Fibroblast of lung (primary cell): ENCODE measurements around the gene PAX2. TPM values are rescaled to one million over a fixed set of nuclear protein-coding genes. Genes with fewer than 3 reads are reported as not detected.
A peak's percentile ranks its signal among the peaks of the same experiment; 100 is the strongest.

ENCODE experiments used
- DNase-seq, 2 donors: peaks; one replicate each; pipeline versions ENCODE4 v3.0.0 to v3.0.0-alpha.2; 2010; ENCODE audit warnings: low read depth in 2 of 2
- H2AFZ ChIP-seq: 2 replicates; pipeline ENCODE4 v1.5.1; 2012; ENCODE audit warnings: low read length, control low read depth, inconsistent platforms
- H3K27ac ChIP-seq: 2 replicates; pipeline ENCODE4 v1.5.1; 2011; ENCODE audit warnings: low read length, control low read depth; ENCODE audit not compliant: insufficient read depth
- H3K27me3 ChIP-seq: 2 replicates; pipeline ENCODE4 v1.5.1; 2011; ENCODE audit warnings: mild to moderate bottlenecking, low read length; ENCODE audit not compliant: control insufficient read depth, insufficient read depth
- H3K36me3 ChIP-seq: 2 replicates; pipeline ENCODE4 v1.5.1; 2011; ENCODE audit warnings: low read length; ENCODE audit not compliant: control insufficient read depth, insufficient read depth
- H3K4me1 ChIP-seq: 2 replicates; pipeline ENCODE4 v1.5.1; 2011; ENCODE audit warnings: low read length; ENCODE audit not compliant: control insufficient read depth, insufficient read depth; ENCODE audit errors: extremely low read depth
- H3K4me2 ChIP-seq: 2 replicates; pipeline ENCODE4 v1.5.1; 2011; ENCODE audit warnings: low read length, control low read depth; ENCODE audit not compliant: insufficient read depth; ENCODE audit errors: extremely low read depth
- H3K4me3 ChIP-seq, 4 experiments: fragments of 200-600 bp in 1 of 4; sonication (generic) in 1 of 4; replicated peaks in 1 of 4; 2 replicates each; pipeline ENCODE4 v1.5.1; 2011 to 2016; ENCODE audit warnings: low read length in 4 of 4, low read depth in 3 of 4, mild to moderate bottlenecking in 3 of 4, control low read depth in 2 of 4, inconsistent platforms in 1 of 4, mixed read lengths in 1 of 4; ENCODE audit not compliant: insufficient read depth in 1 of 4; ENCODE audit errors: control extremely low read depth in 1 of 4
- H3K79me2 ChIP-seq: 2 replicates; pipeline ENCODE4 v1.5.1; 2012; ENCODE audit warnings: mild to moderate bottlenecking, low read length, inconsistent platforms; ENCODE audit not compliant: control insufficient read depth, insufficient read depth
- H3K9ac ChIP-seq: 2 replicates; pipeline ENCODE4 v1.5.1; 2011; ENCODE audit warnings: mild to moderate bottlenecking, low read length, control low read depth; ENCODE audit not compliant: insufficient read depth
- H3K9me3 ChIP-seq: 2 replicates; pipeline ENCODE4 v1.5.1; 2012; ENCODE audit warnings: low read depth, low read length; ENCODE audit not compliant: control insufficient read depth, insufficient read depth
- H4K20me1 ChIP-seq: 2 replicates; pipeline ENCODE4 v1.5.1; 2011; ENCODE audit warnings: low read length; ENCODE audit not compliant: control insufficient read depth, insufficient read depth; ENCODE audit errors: extremely low read depth
- CTCF ChIP-seq, 2 donors: IDR thresholded peaks in 1 of 2; conservative IDR thresholded peaks in 1 of 2; 1 replicate in 1 of 2; 2 replicates in 1 of 2; pipeline ENCODE4 v1.5.1; 2011 to 2012; ENCODE audit warnings: low read length in 2 of 2, control low read depth in 1 of 2, inconsistent platforms in 1 of 2, low read depth in 1 of 2, mild to moderate bottlenecking in 1 of 2
- EZH2 ChIP-seq: IDR thresholded peaks from 2 replicates; pipeline ENCODE4 v1.5.1; 2012; ENCODE audit warnings: low read length, control low read depth, mild to moderate bottlenecking; ENCODE audit errors: missing control alignments
- polyA plus RNA-seq, 2 donors: library from polyadenylated mRNA; depleted of rRNA in 1 of 2; stranded (reverse) in 1 of 2; unstranded in 1 of 2; fragments of >200 nt; gene quantifications; 2 replicates each; pipeline ENCODE4 v1.2.1, GENCODE V29; 2011 to 2012; ENCODE audit warnings: missing spikeins in 1 of 2
- total RNA-seq: library from RNA; depleted of rRNA; stranded (reverse); fragments of >200 nt; gene quantifications from 2 replicates; pipeline ENCODE4 v1.2.1, GENCODE V29; 2014

PAX2 gene
- total and polyA plus RNA-seq, 2 donors (not counting 1 experiment from before 2014, with no cell fraction given): not detected

GRCh38 chr10:100713049-100713858 is 32.1 kb upstream of the PAX2 start:
- Histone ChIP-seq H3K4me3 (no peak overlapping the region), H4K20me1 (no peaks in the 10 kb centered on the region), H3K36me3 (no peaks in the 10 kb centered on the region), H3K4me2 (no peak overlapping the region), H3K79me2 (no peaks in the 10 kb centered on the region), H3K27me3 (peaks cover 45% of the 10 kb centered on the region), H3K27ac (no peak overlapping the region), H3K9me3 (no peaks in the 10 kb centered on the region), H2AFZ (no peak overlapping the region), H3K4me1 (no peaks in the 10 kb centered on the region), H3K9ac (no peak overlapping the region)
- DNase-seq: no peak
- TF ChIP-seq EZH2: peak; percentile 61
- no peak for TF ChIP-seq CTCF (conservative IDR thresholded peaks at IDR 0.05 in 1 of 2, IDR thresholded peaks at IDR 0.05 in 1 of 2; ENCODE audit: low read depth in 1 of 2, low read length in 2 of 2)

- no peak overlapping the region for H3K27ac ChIP-seq
- DNase-seq: no peak
- no peaks in the 10 kb centered on the region for H3K79me2 ChIP-seq
- no peaks in the 10 kb centered on the region for H3K36me3 ChIP-seq
- H4K20me1 ChIP-seq: no peaks in the 10 kb centered on the region
- H3K4me1 ChIP-seq: no peaks in the 10 kb centered on the region
- H3K4me2 ChIP-seq: no peak overlapping the region
- H3K9me3 ChIP-seq: no peaks in the 10 kb centered on the region
- no peak overlapping the region for H2AFZ ChIP-seq
- no peak overlapping the region for H3K4me3 ChIP-seq
- H3K9ac ChIP-seq: no peak overlapping the region
- no peak for TF ChIP-seq CTCF (conservative IDR thresholded peaks at IDR 0.05 in 1 of 2, IDR thresholded peaks at IDR 0.05 in 1 of 2; ENCODE audit: low read depth in 1 of 2, low read length in 2 of 2)
- peak; percentile 42 for TF ChIP-seq EZH2
- peaks cover 45% of the 10 kb centered on the region for H3K27me3 ChIP-seq
Observed at GRCh38 chr10:100713859-100714565, 31.4 kb upstream of the PAX2 start.

- Histone ChIP-seq H3K27me3 (peaks cover 42% of the 10 kb centered on the region), H3K4me1 (no peaks in the 10 kb centered on the region)
Observed at GRCh38 chr10:100714566-100714950, 30.8 kb upstream of the PAX2 start.

More at GRCh38 chr10:100714566-100714950, 30.8 kb upstream of the PAX2 start:
- Histone ChIP-seq H3K4me3 (no peak overlapping the region), H2AFZ (no peak overlapping the region), H3K79me2 (no peaks in the 10 kb centered on the region), H3K4me2 (no peak overlapping the region), H3K9ac (no peak overlapping the region), H4K20me1 (no peaks in the 10 kb centered on the region), H3K27ac (no peak overlapping the region), H3K36me3 (no peaks in the 10 kb centered on the region), H3K9me3 (no peaks in the 10 kb centered on the region)
- no peak for TF ChIP-seq CTCF (conservative IDR thresholded peaks at IDR 0.05 in 1 of 2, IDR thresholded peaks at IDR 0.05 in 1 of 2; ENCODE audit: low read depth in 1 of 2, low read length in 2 of 2)
- no peak for TF ChIP-seq EZH2
- DNase-seq: no peak
